ENCODE data around the gene CTSA.

The CTSA gene

GRCh38 chr20:45878076-45878761, 12.9 kb upstream of the CTSA start:
- no peak for TF ChIP-seq CTCF (IDR thresholded peaks at IDR 0.05)
- H3K4me3 ChIP-seq, result no peak overlapping the region
- peak overlapping the region in 1 of 2 donors; percentile 16 for H3K27ac ChIP-seq
- no peak for DNase-seq (ENCODE audit: low spot score)

DNA sequence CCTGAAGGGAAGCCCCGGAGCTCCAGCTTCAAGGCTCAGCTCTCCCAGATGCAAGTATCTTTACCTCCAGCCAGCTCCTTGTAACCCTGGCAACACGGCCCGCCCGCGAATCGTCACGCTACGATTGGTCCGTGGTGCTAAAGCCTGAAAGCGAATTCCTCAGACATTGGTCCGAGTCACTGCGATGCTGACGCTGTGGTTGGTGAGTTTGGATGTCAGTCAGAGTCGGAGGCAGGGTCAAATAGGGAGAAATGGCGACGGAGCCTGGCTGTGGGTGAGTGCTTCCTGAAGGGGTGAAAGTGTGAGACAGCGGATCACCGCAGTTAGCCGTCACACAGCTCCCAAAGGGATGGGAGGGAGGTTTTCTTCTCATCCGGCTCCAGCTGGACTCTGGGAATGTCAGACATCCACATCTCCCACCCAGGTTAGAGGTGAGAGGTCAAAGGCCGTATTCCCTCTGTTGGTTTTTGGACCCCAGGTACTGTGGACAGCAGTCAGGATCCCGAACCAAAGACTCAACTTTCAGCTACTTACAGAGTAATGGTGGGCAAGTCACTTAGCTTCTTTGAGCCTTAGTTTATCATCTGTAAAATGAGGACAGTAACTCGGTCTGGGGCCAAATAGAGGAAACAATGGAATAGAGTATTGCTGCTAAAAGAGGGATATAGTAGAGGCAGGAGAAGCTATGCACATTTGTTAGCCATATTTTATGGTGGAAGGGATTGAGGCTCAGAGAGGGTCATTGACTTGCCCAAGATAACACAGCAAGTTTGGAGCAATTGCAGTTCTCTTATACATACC, 9.9 kb upstream of the CTSA start, which contains the start of gene ZSWIM1:
Gene ZSWIM1 (plus strand): TSS at position 240 of the 801 bp plus-strand sequence. CDS start 1,366 bp downstream, outside the sequence.
- peak within 1 kb of the TSS; percentile 51 to 93 for H3K27ac ChIP-seq
- TF ChIP-seq CTCF (IDR thresholded peaks at IDR 0.05), result no peak
- H3K4me3 ChIP-seq, result peak within 1 kb of the TSS; percentile 79
- peak; percentile 99 for DNase-seq (ENCODE audit: low spot score)

- H3K4me3 ChIP-seq, result no peak overlapping the region
- no peak for TF ChIP-seq CTCF (IDR thresholded peaks at IDR 0.05)
- no peak for DNase-seq (ENCODE audit: low spot score)
- H3K27ac ChIP-seq, result no peak overlapping the region
Observed at GRCh38 chr20:45882469-45883099, 8.6 kb upstream of the CTSA start.

DNA sequence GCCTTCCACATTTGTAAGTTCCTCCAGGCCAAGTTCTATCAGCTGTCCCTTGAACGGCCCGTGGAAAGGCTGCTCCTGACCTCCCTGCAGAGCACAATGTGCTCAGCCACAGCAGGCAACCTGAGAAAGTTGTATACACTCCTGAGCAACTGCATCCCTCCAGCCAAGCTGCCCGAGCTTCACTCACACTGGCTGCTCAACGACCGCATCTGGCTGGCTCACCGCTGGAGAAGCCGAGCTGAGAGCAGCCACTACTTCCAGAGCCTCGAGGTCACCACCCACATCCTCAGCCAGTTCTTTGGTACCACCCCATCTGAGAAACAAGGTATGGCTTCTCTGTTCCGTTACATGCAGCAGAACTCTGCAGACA, 8.1 kb upstream of the CTSA start:
- no peak overlapping the region for H3K27ac ChIP-seq
- H3K4me3 ChIP-seq, result no peak overlapping the region
- DNase-seq (ENCODE audit: low spot score), result no peak
- no peak for TF ChIP-seq CTCF (IDR thresholded peaks at IDR 0.05)

DNA sequence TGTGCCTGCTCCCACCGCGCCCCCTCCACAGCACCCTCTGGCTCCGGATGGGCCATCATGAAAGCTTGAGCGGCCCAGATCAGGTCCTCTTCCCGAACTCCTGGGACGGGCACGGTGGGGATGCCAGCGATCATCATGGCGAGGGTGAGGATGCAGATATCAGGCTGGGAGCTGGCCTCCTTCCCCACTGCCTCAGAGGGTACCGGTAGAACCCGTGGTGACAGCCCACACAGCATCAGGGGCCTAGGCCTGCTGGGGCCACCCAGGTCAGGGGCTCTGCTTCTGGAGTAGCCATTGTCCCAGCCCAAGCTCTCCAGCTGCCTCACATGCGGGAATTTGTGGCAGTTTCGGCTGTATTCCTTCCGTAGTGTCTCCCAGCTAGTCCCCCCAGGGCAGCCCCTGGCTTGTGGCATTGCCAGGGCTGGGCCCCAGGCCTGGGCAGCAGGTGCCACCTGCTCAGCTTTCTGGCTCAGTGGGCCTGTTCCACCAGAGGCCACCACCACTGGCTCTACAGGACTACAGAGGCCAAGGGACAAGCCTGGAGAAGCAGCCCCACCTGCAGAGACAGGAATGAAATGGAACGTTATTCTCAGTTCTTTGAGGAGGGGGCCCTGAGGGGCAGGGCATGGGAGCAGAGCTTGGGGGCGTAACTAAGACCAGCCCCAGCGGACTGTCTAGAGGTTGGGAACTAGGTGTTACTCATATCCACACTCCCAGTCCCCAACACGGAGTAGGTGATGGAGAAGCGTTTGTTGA, 4.4 kb upstream of the CTSA start:
- no peak overlapping the region for H3K27ac ChIP-seq
- TF ChIP-seq CTCF (IDR thresholded peaks at IDR 0.05), result no peak
- no peak for DNase-seq (ENCODE audit: low spot score)
- H3K4me3 ChIP-seq, result no peak overlapping the region

DNA sequence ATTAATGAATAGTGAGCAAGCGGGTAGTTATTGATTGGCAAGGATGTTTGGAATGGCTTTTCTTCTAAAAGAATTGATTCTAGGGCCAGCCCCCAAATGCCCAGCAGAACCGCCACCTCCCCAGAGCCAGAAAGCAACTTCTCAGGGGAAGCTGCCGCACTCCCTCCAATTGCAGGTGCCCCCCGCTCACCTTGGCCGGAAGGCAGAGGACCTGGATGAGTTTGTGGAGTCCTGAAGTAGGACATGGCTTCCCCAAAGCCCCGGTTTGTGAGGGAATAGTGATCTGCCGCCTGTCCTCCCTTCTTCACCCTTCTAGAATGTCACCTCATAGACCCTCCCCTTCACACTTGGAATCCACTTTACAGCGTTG, 3.8 kb upstream of the CTSA start, which contains the start of gene SPATA25:
Gene SPATA25 (minus strand): TSS at position 277 of the 370 bp plus-strand sequence. CDS start 32 bp downstream, at position 245.
- H3K4me3 ChIP-seq, result no peak within 1 kb of the TSS
- no peak for DNase-seq (ENCODE audit: low spot score)
- no peak for TF ChIP-seq CTCF (IDR thresholded peaks at IDR 0.05)
- no peak within 1 kb of the TSS for H3K27ac ChIP-seq
